ENCODE results near the gene CD300LD. TPM values are rescaled to one million over a fixed set of nuclear protein-coding genes. Genes with fewer than 3 reads are reported as not detected.

CD300LD gene
- total RNA-seq, 2 donors from 2014 or later: not detected

DNA sequence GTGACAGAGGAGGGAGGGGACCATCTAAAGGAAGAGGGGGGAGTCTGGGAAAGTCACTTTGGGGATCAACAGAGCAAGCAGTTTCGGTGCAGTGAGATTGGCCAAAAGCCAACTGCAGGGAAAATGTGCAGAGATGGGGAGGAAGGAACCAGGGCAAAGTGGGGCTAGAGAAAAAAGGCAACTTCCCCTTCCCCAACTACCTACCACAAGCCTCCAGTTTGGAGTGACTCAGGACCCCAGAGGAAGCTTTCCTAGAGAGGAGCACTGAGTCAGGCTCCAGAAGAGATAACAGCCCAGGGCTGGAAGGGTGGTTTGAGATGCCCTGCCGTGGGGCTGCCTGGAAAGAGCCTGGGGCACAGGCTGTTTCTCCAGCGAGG lies 6.9 kb upstream of the CD300LD start:
- no peak overlapping the region for H3K4me3 ChIP-seq (ENCODE audit: low read length)
- H3K36me3 ChIP-seq (ENCODE audit: control insufficient read depth, insufficient read depth, low read length): no peaks in the 10 kb centered on the region
- DNase-seq: no peak
- H3K27ac Mint-ChIP-seq: no peak overlapping the region
- no peak overlapping the region for H3K9ac ChIP-seq (ENCODE audit: extremely low read depth, low read length, poor library complexity, severe bottlenecking)
- H3K9me3 ChIP-seq (ENCODE audit: control insufficient read depth, low read length): no peaks in the 10 kb centered on the region
- TF ChIP-seq, protein P1, sequence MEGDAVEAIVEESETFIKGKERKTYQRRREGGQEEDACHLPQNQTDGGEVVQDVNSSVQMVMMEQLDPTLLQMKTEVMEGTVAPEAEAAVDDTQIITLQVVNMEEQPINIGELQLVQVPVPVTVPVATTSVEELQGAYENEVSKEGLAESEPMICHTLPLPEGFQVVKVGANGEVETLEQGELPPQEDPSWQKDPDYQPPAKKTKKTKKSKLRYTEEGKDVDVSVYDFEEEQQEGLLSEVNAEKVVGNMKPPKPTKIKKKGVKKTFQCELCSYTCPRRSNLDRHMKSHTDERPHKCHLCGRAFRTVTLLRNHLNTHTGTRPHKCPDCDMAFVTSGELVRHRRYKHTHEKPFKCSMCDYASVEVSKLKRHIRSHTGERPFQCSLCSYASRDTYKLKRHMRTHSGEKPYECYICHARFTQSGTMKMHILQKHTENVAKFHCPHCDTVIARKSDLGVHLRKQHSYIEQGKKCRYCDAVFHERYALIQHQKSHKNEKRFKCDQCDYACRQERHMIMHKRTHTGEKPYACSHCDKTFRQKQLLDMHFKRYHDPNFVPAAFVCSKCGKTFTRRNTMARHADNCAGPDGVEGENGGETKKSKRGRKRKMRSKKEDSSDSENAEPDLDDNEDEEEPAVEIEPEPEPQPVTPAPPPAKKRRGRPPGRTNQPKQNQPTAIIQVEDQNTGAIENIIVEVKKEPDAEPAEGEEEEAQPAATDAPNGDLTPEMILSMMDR (conservative IDR thresholded peaks at IDR 0.05): no peak
- H3K4me3 Mint-ChIP-seq: no peak overlapping the region
- no peaks in the 10 kb centered on the region for H3K4me1 ChIP-seq (ENCODE audit: control insufficient read depth, insufficient read depth, low read length)
- H3K27me3 ChIP-seq (ENCODE audit: control insufficient read depth, insufficient read depth, low read length, poor library complexity, severe bottlenecking): no peaks in the 10 kb centered on the region
- H3K4me1 Mint-ChIP-seq: peaks cover 10% of the 10 kb centered on the region
- no peak overlapping the region for H3K27ac ChIP-seq (ENCODE audit: low read depth, low read length)
- H3K36me3 Mint-ChIP-seq (ENCODE audit: low read depth): no peaks in the 10 kb centered on the region
- H3K9me3 Mint-ChIP-seq: no peaks in the 10 kb centered on the region
- 60 to 69% methylated on average over 3 of the region's 3 CpGs for WGBS, 2 experiments (ENCODE audit: insufficient coverage in 1 of 2, insufficient read length in 1 of 2)
- peaks cover 11% of the 10 kb centered on the region for H3K27me3 Mint-ChIP-seq (ENCODE audit: insufficient read depth)

DNA sequence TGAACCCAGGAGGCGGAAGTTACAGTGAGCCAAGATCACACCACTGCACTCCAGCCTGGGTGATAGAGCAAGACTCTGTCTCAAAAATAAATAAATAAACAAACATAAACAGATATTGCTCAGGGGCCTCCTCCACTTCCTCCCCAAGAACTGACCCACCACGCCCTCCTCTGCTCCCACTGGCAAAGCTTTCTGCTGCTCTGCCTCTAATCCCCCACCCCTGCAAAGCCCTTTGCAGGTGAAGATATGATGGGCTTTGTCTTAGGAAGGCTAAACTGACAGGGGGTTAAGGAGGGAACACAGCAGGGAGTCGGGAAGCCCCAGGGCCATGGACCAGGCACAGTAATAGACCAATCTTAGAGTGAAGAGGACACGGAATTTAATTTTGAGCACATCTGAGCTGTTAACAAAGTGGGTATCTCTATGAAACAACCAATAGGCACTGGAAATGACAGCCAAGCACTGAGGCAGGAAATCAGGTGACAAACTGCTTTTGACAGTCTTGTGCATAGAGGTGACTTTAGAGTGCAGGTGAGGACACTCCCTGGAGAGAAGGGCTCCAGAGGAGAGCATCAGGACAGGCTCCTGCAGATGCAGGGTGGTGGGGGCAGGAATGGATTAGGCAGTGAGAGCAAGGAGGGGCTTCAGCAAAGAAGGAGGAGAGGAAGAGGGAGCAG lies 6.4 kb upstream of the CD300LD start:
- H3K4me1 ChIP-seq (ENCODE audit: control insufficient read depth, insufficient read depth, low read length): no peaks in the 10 kb centered on the region

DNA sequence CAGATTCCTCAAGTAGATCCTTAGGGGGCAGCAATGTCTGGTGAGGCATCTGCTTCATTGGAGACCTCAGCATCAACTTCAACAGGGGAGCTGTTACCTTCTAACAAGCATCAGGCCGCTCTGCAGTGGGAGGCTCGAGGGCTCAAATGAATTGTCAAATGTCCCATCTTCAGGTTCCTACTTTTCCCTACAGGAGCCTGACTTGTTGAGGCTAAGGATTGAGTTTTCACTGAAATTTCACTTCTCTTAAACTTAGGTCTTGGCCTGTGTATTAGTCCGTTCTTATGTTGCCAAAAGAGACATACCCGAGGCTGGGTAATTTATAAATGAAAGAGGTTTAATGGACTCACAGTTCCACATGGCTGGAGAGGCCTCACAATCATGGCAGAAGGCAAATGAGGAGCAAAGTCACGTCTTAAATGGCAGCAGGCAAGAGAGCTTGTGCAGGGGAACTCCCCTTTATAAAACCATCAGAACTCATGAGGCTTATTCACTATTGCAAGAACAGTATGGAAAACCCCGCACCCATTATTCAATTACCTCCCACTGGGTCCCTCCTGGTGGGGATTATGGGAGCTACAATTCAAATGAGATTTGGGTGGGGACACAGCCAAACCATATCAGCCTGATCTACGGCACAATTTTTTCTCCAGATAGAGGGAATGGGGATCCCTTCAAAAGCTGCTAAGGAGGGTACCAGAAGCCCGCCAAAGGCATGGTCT lies 5.1 kb upstream of the CD300LD start:
- Histone ChIP-seq H3K36me3 (ENCODE audit: control insufficient read depth, insufficient read depth, low read length) (no peaks in the 10 kb centered on the region), H3K9me3 (ENCODE audit: control insufficient read depth, low read length) (no peaks in the 10 kb centered on the region), H3K9ac (ENCODE audit: extremely low read depth, low read length, poor library complexity, severe bottlenecking) (no peak overlapping the region), H3K27me3 (ENCODE audit: control insufficient read depth, insufficient read depth, low read length, poor library complexity, severe bottlenecking) (peaks cover 2% of the 10 kb centered on the region), H3K4me3 (ENCODE audit: low read length) (no peak overlapping the region), H3K27ac (ENCODE audit: low read depth, low read length) (no peak overlapping the region), H3K4me1 (ENCODE audit: control insufficient read depth, insufficient read depth, low read length) (no peaks in the 10 kb centered on the region)
- peaks cover 10% of the 10 kb centered on the region for H3K4me1 Mint-ChIP-seq
- H3K4me3 Mint-ChIP-seq: no peak overlapping the region
- H3K36me3 Mint-ChIP-seq (ENCODE audit: low read depth): no peaks in the 10 kb centered on the region
- H3K27ac Mint-ChIP-seq: no peak overlapping the region
- H3K27me3 Mint-ChIP-seq (ENCODE audit: insufficient read depth): peaks cover 19% of the 10 kb centered on the region
- WGBS, 2 experiments (ENCODE audit: insufficient coverage in 1 of 2, insufficient read length in 1 of 2): 81 to 84% methylated on average over 7 to 8 of the region's 8 CpGs
- DNase-seq: no peak
- H3K9me3 Mint-ChIP-seq: no peaks in the 10 kb centered on the region
- TF ChIP-seq, protein P1 (conservative IDR thresholded peaks at IDR 0.05): peak; percentile 42

More for the DNA sequence above, 6.4 kb upstream of the CD300LD start:
- Histone ChIP-seq H3K36me3 (ENCODE audit: control insufficient read depth, insufficient read depth, low read length) (no peaks in the 10 kb centered on the region), H3K27me3 (ENCODE audit: control insufficient read depth, insufficient read depth, low read length, poor library complexity, severe bottlenecking) (no peaks in the 10 kb centered on the region), H3K9me3 (ENCODE audit: control insufficient read depth, low read length) (no peaks in the 10 kb centered on the region), H3K27ac (ENCODE audit: low read depth, low read length) (no peak overlapping the region), H3K9ac (ENCODE audit: extremely low read depth, low read length, poor library complexity, severe bottlenecking) (no peak overlapping the region), H3K4me3 (ENCODE audit: low read length) (no peak overlapping the region)
- no peak overlapping the region for H3K27ac Mint-ChIP-seq
- H3K27me3 Mint-ChIP-seq (ENCODE audit: insufficient read depth): peaks cover 11% of the 10 kb centered on the region
- no peak overlapping the region for H3K4me3 Mint-ChIP-seq
- H3K9me3 Mint-ChIP-seq: no peaks in the 10 kb centered on the region
- TF ChIP-seq, protein P1 (conservative IDR thresholded peaks at IDR 0.05): no peak
- H3K4me1 Mint-ChIP-seq: peaks cover 10% of the 10 kb centered on the region
- WGBS, 2 experiments (ENCODE audit: insufficient coverage in 1 of 2, insufficient read length in 1 of 2): 67 to 83% methylated on average over 2 to 4 of the region's 4 CpGs
- DNase-seq: no peak
- H3K36me3 Mint-ChIP-seq (ENCODE audit: low read depth): no peaks in the 10 kb centered on the region
